HepG2 (cell line): Measurements from ENCODE around the gene RNASE11. TPM values are rescaled to one million over a fixed set of nuclear protein-coding genes. Genes with fewer than 3 reads are reported as not detected.
"Not testable (repeated sequence)": the region's sequence is repeated elsewhere in the genome, so short reads cannot be mapped to it uniquely, and the experiment has no call there.

Experiments used
- ATAC-seq: fragments of 200-7000 bp; cut with Tn5 transposase; 3 replicates; pipeline ENCODE4 v1.9.1; 2020; ENCODE audit warnings: mild to moderate bottlenecking, moderate library complexity
- BruUV-seq: library from RNA; stranded (reverse); fragments of 400-500 nt; replicated peaks from 2 replicates; lab custom pipeline; 2021; lab: Mats Ljungman, UMichigan
- CTCF ChIA-PET: fragments of 300-600 bp; formaldehyde crosslinking; extraction: SDS; loops from one replicate; lab custom pipeline; 2021; ENCODE audit warnings: low total read pairs, inconsistent platforms, low intra/inter-chr PET ratio; lab: Yijun Ruan, JAX
- POLR2A ChIA-PET: fragments of 350-600 bp; sonication (Branson Sonifier 250); formaldehyde crosslinking; loops from one replicate; lab custom pipeline; 2020; ENCODE audit warnings: antibody characterized with exemption, inconsistent platforms; lab: Yijun Ruan, JAX
- DNase-seq: peaks from one replicate; pipeline ENCODE4 v3.0.0-alpha.2; 2015; ENCODE audit warnings: low spot score
- FAIRE-seq: peaks from 3 replicates; lab custom pipeline; 2011; peaks lifted over from hg19 to GRCh38; lab: Jason Lieb, UNC
- H2AFZ ChIP-seq: one replicate; pipeline ENCODE4 v1.6.1; 2011; ENCODE audit warnings: low read length, inconsistent platforms
- H3K27ac ChIP-seq: fragments of 300-600 bp; 3 replicates; pipeline ENCODE4 v1.8.0; 2011; ENCODE audit warnings: mixed run types, mild to moderate bottlenecking, mixed read lengths, low read length, inconsistent platforms; ENCODE audit not compliant: insufficient read depth; ENCODE audit errors: extremely low read length
- H3K27me3 ChIP-seq, 2 experiments: fragments of 200-600 bp in 1 of 2; 2 replicates in 1 of 2; 3 replicates in 1 of 2; pipeline versions ENCODE4 v1.6.0 to v1.8.0; 2011; ENCODE audit warnings: low read length in 2 of 2, mild to moderate bottlenecking in 2 of 2, moderate library complexity in 2 of 2, inconsistent platforms in 1 of 2; ENCODE audit not compliant: insufficient read depth in 2 of 2, control insufficient read depth in 1 of 2
- H3K36me3 ChIP-seq, 2 experiments: fragments of 200-600 bp in 1 of 2; replicated peaks in 1 of 2; 2 replicates in 1 of 2; 3 replicates in 1 of 2; pipeline versions ENCODE4 v1.5.1 to v1.8.0; 2011; ENCODE audit warnings: low read length in 2 of 2, inconsistent platforms in 1 of 2; ENCODE audit not compliant: insufficient read depth in 2 of 2, control insufficient read depth in 1 of 2
- H3K4me1 ChIP-seq: 2 replicates; pipeline ENCODE4 v1.5.1; 2012; ENCODE audit warnings: low read length, inconsistent platforms; ENCODE audit not compliant: insufficient read depth
- H3K4me2 ChIP-seq: 2 replicates; pipeline ENCODE4 v1.6.0; 2011; ENCODE audit warnings: low read depth, low read length, inconsistent platforms
- H3K4me3 ChIP-seq, 3 experiments: fragments of 200-600 bp in 1 of 3; sonication (generic), shearing (Covaris generic) in 1 of 3; replicated peaks in 1 of 3; 2 replicates each; pipeline ENCODE4 v1.5.1; 2011 to 2016; ENCODE audit warnings: low read length in 3 of 3, inconsistent platforms in 2 of 3, low read depth in 2 of 3, mild to moderate bottlenecking in 2 of 3, control low read depth in 1 of 3, mixed read lengths in 1 of 3; ENCODE audit not compliant: insufficient read depth in 1 of 3
- H3K79me2 ChIP-seq: one replicate; pipeline ENCODE4 v1.6.1; 2011; ENCODE audit warnings: low read length, inconsistent platforms; ENCODE audit not compliant: insufficient read depth
- H3K9ac ChIP-seq: 2 replicates; pipeline ENCODE4 v1.6.0; 2011; ENCODE audit warnings: mild to moderate bottlenecking, low read depth, low read length, inconsistent platforms; ENCODE audit not compliant: insufficient read depth
- H3K9me3 ChIP-seq: 2 replicates; pipeline ENCODE4 v1.5.1; 2012; ENCODE audit warnings: mild to moderate bottlenecking, low read length
- H4K20me1 ChIP-seq: 2 replicates; pipeline ENCODE4 v1.6.0; 2011; ENCODE audit warnings: inconsistent platforms, mild to moderate bottlenecking, low read length, moderate library complexity; ENCODE audit not compliant: insufficient read depth
- ARHGAP35 ChIP-seq: sonication (generic); formaldehyde crosslinking; IDR thresholded peaks from 2 replicates; pipeline ENCODE4 v1.9.0; 2022; ENCODE audit warnings: mild to moderate bottlenecking, inconsistent platforms, moderate library complexity, missing genetic modification reagents, borderline replicate concordance
- NPAS2 ChIP-seq: sonication (generic); formaldehyde crosslinking; IDR thresholded peaks from 2 replicates; pipeline ENCODE4 v1.8.0; 2022; ENCODE audit warnings: mild to moderate bottlenecking, missing genetic modification reagents, borderline replicate concordance
- ZNF12 ChIP-seq: sonication (generic); formaldehyde crosslinking; IDR thresholded peaks from 2 replicates; pipeline ENCODE4 v1.5.0; 2020; ENCODE audit warnings: missing genetic modification reagents
- ZNF674 ChIP-seq: sonication (generic); formaldehyde crosslinking; IDR thresholded peaks from 2 replicates; pipeline ENCODE4 v1.5.0; 2020; ENCODE audit warnings: low read depth, mild to moderate bottlenecking, missing genetic modification reagents
- WGBS: methylation state at CpG from one replicate; pipeline ENCODE4 v1.1.6; 2017; ENCODE audit warnings: low lambda C conversion rate; 5-methylcytosine and 5-hydroxymethylcytosine counted together
- in situ Hi-C: cut with HindIII; loops from 2 replicates; pipeline ENCODE4 v1.10.0; 2017; ENCODE audit warnings: low pct_unique_long_range_greater_than_20kb; ENCODE audit not compliant: extremely low pct_ligation_motif_present
- intact Hi-C: fragments of 100-400 bp; cut with micrococcal nuclease; formaldehyde crosslinking; loops from one replicate; pipeline ENCODE4 v1.10.0; 2022; ENCODE audit not compliant: unreplicated experiment
- polyA plus RNA-seq, 8 experiments: library from polyadenylated mRNA; depleted of rRNA in 3 of 8; stranded (reverse) in 7 of 8; unstranded in 1 of 8; fragments of >200 nt; fragmentation: Illumina TruSeq in 4 of 8; extraction: Trizol in 4 of 8; gene quantifications; 2 replicates each; pipeline versions ENCODE4 v1.2.1 to v1.2.3, GENCODE V29; 2011 to 2016; ENCODE audit warnings: low read depth in 4 of 8, missing spikeins in 1 of 8, mixed read lengths in 1 of 8; ENCODE audit not compliant: insufficient read depth in 1 of 8
- total RNA-seq, 5 experiments: library from RNA; depleted of rRNA; stranded (reverse); fragments of >200 nt; fragmentation: Illumina TruSeq; extraction: Trizol; gene quantifications; 2 replicates each; pipeline ENCODE4 v1.2.3, GENCODE V29; 2016; ENCODE audit warnings: low read depth in 1 of 5

The RNASE11 gene
- total and polyA plus RNA-seq, 2 of the 13 experiments (the other 11 are each of a cell fraction or from before 2014, with no cell fraction given) = not detected

DNA sequence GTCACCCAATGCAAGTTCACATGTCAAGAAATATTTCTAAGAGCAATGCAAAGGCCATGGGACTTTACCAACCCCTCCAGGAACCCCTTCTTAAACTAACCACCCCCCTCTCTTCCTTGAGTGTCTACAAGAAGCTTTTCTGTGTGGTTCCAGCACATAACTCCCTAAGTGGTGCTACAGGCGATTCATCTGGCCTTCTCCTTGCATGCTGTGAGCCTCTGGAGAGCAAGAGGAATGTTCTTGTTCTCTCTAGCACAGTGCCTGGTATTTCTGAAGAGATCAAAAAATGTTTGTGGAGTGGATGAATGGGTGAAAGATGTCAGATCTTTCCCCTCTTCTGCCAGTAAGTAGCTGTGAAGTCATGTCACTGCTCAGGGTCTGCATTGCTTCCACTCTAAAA is 9.3 kb upstream of the RNASE11 start:
- no peak for ATAC-seq
- no peak overlapping the region for H2AFZ ChIP-seq
- WGBS = 5% methylated on average over 1 of the region's 1 CpG

DNA sequence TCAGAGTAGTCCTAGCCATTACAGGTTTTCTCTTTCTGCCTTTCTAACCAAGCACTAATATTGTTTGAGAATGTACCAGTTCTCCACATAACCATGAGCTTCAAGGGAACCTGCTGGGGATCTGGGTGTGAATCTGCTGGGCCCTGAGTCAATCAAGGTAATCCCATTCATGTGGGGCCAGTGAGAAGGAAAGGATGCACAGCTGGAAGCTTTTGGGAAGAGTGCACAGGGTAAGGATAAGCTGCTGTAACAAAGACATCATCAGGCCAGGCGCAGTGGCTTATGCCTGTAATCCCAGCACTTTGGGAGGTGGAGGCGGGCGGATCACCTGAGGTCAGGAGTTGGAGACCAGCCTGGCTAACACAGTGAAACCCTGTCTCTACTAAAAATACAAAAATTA is 7.9 kb upstream of the RNASE11 start:
- H3K36me3 ChIP-seq, H2AFZ ChIP-seq, H3K4me1 ChIP-seq, H3K4me3 ChIP-seq, H4K20me1 ChIP-seq, CTCF ChIA-PET, ATAC-seq, DNase-seq, H3K79me2 ChIP-seq, FAIRE-seq, H3K4me2 ChIP-seq, in situ Hi-C loops, POLR2A ChIA-PET, H3K27ac ChIP-seq, H3K9ac ChIP-seq, BruUV-seq, H3K9me3 ChIP-seq, intact Hi-C loops: not testable (repeated sequence)
- peak; percentile 55; the same call in 1 of the 2 replicates for TF ChIP-seq ZNF12 (CRISPR knock-in tag)
- 71% methylated on average over 3 of the region's 3 CpGs for WGBS
- peaks cover 0 to 13% of the 10 kb centered on the region in 2 experiments; a peak in 3 of 5 replicates for H3K27me3 ChIP-seq

More for the DNA sequence above, 9.3 kb upstream of the RNASE11 start:
- POLR2A ChIA-PET = no interaction called here
- TF ChIP-seq ARHGAP35 (CRISPR knock-in tag) (no peak), ZNF674 (no peak), NPAS2 (CRISPR knock-in tag) (no peak)
- in situ Hi-C loops = no loop called here
- H3K4me2 ChIP-seq = no peak overlapping the region
- no peak overlapping the region for H3K9ac ChIP-seq
- no peak overlapping the region for H3K4me3 ChIP-seq
- CTCF ChIA-PET = no interaction called here
- no peaks in the 10 kb centered on the region for H3K79me2 ChIP-seq
- DNase-seq = no peak
- no peak overlapping the region for H3K27ac ChIP-seq
- intact Hi-C loops = no loop called here
- no peaks in the 10 kb centered on the region for H4K20me1 ChIP-seq
- no TSS peak for BruUV-seq
- peaks cover 0 to 3% of the 10 kb centered on the region in 2 experiments; a peak in 2 of 5 replicates for H3K27me3 ChIP-seq
- no peak for FAIRE-seq
- no peaks in the 10 kb centered on the region for H3K36me3 ChIP-seq
- H3K9me3 ChIP-seq = no peaks in the 10 kb centered on the region
- 0 out of 2 replicates have a peak, but pooled peaks cover 5% of the 10 kb centered on the region for H3K4me1 ChIP-seq
